ENCODE measurements around the gene SGMS1. TPM values are rescaled to one million over a fixed set of nuclear protein-coding genes. Genes with fewer than 3 reads are reported as not detected.

SGMS1 gene
- total RNA-seq, 1 donor from 2014 or later = 14.2 TPM

DNA sequence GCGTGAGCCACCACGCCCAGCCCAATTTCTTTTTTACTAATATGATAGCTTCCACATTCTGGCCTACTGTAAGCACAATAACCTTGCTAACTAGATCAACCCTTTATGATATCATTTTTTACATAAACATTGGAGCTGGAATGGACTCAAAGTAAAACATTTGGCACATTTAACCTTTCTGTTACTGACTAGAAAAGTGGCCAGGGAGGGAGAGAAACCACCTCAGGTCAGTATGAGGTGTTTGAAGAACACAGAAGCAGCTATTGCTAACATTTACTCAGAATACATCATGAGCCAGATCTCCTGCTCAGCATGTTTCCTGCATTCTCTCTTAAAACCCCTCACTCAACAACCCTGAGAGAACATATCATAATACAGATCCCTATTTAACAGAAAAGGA, 27.3 kb downstream of the SGMS1 start:
- intact Hi-C loops (cut with micrococcal nuclease) = no loop called here
- DNase-seq = no peak
- Mint-ChIP-seq H3K4me3 (no peak overlapping the region), H3K36me3 (ENCODE audit: low read depth) (no peaks in the 10 kb centered on the region), H3K9me3 (no peaks in the 10 kb centered on the region), H3K4me1 (peaks cover 14% of the 10 kb centered on the region), H3K27me3 (no peaks in the 10 kb centered on the region), H3K27ac (no peak overlapping the region)

GRCh38 chr10:50595785-50596184, 28.0 kb downstream of the SGMS1 start:
- Mint-ChIP-seq H3K4me3 (no peak overlapping the region), H3K27me3 (no peaks in the 10 kb centered on the region), H3K4me1 (peaks cover 10% of the 10 kb centered on the region), H3K36me3 (ENCODE audit: low read depth) (no peaks in the 10 kb centered on the region), H3K9me3 (no peaks in the 10 kb centered on the region), H3K27ac (no peak overlapping the region)
- no peak for DNase-seq
- intact Hi-C loops (cut with micrococcal nuclease) = no loop called here

DNA sequence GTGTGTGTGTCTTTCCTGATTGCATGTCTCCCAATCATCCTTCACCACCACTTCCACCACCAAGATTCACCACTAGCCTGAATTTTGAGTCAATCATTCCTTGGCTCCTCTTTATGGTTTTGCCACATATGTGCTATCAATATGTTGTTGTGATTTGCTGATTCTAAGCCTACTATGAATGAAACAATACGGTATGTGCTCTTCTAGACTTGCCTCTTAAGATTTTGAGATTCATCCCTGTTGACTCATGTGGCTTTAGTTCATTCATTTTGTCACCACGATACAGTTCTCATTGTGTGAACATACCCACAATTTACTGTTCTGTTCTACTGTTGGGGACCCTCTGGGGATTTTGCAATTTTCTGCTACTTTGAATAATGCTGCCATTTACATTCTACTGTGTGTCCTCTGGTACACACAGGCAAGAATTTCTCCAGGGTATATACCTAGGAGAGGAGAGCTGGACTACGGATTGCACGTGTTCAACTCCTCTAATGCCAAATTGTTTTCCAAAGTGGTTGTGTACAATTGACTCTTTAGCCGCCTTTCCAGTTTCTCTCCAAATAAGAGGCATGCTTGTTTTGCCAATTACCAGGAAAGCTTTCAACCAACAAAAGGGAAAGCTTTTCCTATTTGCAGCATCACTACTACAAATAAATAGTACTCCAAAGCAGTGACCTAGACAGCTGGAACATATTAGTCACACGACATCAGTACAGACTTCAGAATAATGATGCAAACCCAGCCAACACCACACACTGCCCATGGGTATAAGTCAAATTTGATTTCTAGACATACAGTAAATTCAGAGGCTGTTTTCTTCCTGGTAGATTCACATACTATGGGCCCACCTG, 30.0 kb downstream of the SGMS1 start:
- Mint-ChIP-seq H3K4me3 (no peak overlapping the region), H3K36me3 (ENCODE audit: low read depth) (peaks cover 6% of the 10 kb centered on the region), H3K27ac (no peak overlapping the region), H3K27me3 (no peaks in the 10 kb centered on the region), H3K4me1 (peaks cover 5% of the 10 kb centered on the region), H3K9me3 (no peaks in the 10 kb centered on the region)
- DNase-seq = no peak
- intact Hi-C loops (cut with micrococcal nuclease) = no loop called here

- Mint-ChIP-seq H3K9me3 (no peaks in the 10 kb centered on the region), H3K4me1 (peaks cover 3% of the 10 kb centered on the region), H3K27ac (no peak overlapping the region), H3K36me3 (ENCODE audit: low read depth) (peaks cover 10% of the 10 kb centered on the region), H3K27me3 (no peaks in the 10 kb centered on the region), H3K4me3 (no peak overlapping the region)
- DNase-seq = no peak
- intact Hi-C loops (cut with micrococcal nuclease) = no loop called here
Observed at GRCh38 chr10:50592961-50593418, 30.8 kb downstream of the SGMS1 start.

GRCh38 chr10:50590935-50591334, 32.8 kb downstream of the SGMS1 start:
- Mint-ChIP-seq H3K27ac (no peak overlapping the region), H3K4me1 (peaks cover 3% of the 10 kb centered on the region), H3K27me3 (no peaks in the 10 kb centered on the region), H3K9me3 (no peaks in the 10 kb centered on the region), H3K36me3 (ENCODE audit: low read depth) (peaks cover 17% of the 10 kb centered on the region), H3K4me3 (no peak overlapping the region)
- DNase-seq = no peak
- intact Hi-C loops (cut with micrococcal nuclease) = no loop called here

DNA sequence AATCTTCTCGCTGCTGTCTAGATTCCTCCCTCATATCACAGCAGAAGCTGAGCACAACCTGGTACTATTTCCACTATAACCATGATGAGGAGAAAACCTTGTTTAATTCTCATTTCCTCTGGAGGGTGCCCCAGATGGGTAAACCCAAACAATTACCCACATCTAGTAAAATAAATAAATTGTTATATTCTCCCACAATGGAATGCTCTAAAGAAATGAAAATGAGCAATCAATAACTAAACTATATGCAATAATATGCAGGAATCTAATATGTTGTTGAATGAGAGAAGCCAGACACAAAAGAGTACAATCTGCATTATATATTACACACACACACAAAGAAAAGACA, 37.0 kb downstream of the SGMS1 start:
- no peaks in the 10 kb centered on the region for H3K4me1 Mint-ChIP-seq
- H3K36me3 Mint-ChIP-seq (ENCODE audit: low read depth) = peaks cover 17% of the 10 kb centered on the region
- H3K27me3 Mint-ChIP-seq = no peaks in the 10 kb centered on the region
- intact Hi-C loops (cut with micrococcal nuclease) = no loop called here
- DNase-seq = no peak
- H3K9me3 Mint-ChIP-seq = no peaks in the 10 kb centered on the region
- H3K27ac Mint-ChIP-seq = no peak overlapping the region
- no peak overlapping the region for H3K4me3 Mint-ChIP-seq

DNA sequence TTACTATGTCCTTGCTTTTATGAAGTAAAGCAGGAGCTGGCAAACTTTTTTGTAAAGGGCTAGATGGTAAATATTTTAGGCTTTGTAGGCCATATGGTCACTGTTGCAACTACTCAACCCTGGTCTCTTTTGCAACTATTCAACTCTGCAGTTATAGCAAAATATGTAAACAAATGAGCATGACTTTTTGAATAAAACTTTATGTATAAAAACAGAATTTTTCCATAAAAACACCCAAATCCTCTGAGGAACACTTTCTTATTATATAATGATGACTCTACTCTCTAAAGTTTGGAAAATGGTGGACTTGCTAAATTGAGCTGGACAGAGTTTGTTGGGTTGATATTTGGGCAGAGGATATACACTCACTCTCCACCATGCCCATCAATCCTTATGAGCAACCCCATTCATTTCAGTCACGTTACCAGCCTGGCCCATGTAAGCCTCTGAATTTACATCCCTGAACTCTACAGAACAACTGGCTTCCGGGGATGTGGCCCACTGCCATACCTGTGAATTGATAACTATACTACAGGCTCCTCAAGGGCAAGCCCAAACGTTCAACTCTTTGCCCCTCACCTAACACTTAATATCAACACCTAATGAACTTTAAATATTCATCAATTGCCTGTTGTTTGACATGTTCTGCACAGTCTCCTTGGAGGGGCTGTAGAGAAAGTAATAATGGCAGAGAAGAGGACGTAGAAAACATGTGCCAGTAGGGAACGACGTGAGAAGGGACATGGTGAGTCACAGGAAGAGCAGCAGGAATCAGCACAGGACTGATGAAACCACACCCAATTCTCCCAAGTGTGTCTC, 37.6 kb downstream of the SGMS1 start:
- DNase-seq = no peak
- Mint-ChIP-seq H3K9me3 (no peaks in the 10 kb centered on the region), H3K4me1 (peaks cover 2% of the 10 kb centered on the region), H3K36me3 (ENCODE audit: low read depth) (peaks cover 17% of the 10 kb centered on the region), H3K27me3 (no peaks in the 10 kb centered on the region), H3K27ac (no peak overlapping the region), H3K4me3 (no peak overlapping the region)
- intact Hi-C loops (cut with micrococcal nuclease) = no loop called here

DNA sequence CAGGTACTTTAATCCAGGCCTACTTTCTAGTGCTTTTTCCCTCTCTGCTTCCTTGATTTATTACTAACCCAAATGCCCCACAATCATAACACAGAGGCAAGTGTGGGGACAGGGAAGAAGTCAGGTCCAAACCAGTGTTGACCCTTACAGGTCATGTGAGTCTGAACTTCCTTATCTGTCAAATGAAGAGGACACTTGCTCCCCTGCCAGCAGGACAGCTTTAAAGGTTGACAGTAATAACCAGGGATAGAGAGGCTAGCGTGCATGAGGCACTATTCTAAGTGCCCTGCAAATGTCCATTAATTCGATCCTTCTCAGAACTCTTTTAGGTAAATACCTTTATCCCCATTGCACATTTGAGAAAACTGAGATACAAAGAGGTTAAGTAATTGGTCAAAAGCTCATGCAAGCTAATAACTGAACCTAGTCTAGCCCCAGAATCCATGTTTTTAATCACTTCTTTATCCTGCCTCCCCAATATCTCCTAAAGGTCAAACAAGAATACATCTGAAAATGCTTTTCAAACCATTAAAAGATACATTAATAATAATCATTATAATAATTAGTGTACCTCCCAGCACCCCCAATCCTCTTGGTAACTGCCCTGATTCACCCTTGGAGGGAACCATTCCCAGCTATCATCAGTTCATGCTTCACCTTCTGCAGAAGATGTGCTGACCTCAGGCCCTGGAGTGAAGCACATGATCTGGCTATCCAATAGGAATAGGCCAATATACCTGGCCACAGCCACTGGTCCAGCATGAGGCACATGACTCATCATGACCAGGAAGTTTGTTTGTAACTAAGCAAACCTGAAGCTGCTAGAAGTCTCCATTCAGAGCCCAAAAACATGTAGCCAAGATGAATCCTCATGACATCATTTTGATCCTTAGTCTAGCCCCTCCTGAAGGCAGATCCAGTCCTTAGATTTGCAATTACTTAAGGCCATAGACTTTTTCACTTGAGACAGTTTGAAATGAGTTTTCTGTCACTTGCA, 40.7 kb downstream of the SGMS1 start:
- H3K27ac Mint-ChIP-seq = no peak overlapping the region
- DNase-seq = no peak
- intact Hi-C loops (cut with micrococcal nuclease) = no loop called here
- H3K4me3 Mint-ChIP-seq = no peak overlapping the region
- peaks cover 9% of the 10 kb centered on the region for H3K4me1 Mint-ChIP-seq
- H3K36me3 Mint-ChIP-seq (ENCODE audit: low read depth) = peaks cover 10% of the 10 kb centered on the region
- no peaks in the 10 kb centered on the region for H3K27me3 Mint-ChIP-seq
- no peaks in the 10 kb centered on the region for H3K9me3 Mint-ChIP-seq

- H3K36me3 Mint-ChIP-seq (ENCODE audit: low read depth) = peaks cover 6% of the 10 kb centered on the region
- H3K27me3 Mint-ChIP-seq = no peaks in the 10 kb centered on the region
- H3K4me3 Mint-ChIP-seq = no peak overlapping the region
- no peaks in the 10 kb centered on the region for H3K9me3 Mint-ChIP-seq
- peaks cover 9% of the 10 kb centered on the region for H3K4me1 Mint-ChIP-seq
- intact Hi-C loops (cut with micrococcal nuclease) = no loop called here
- no peak for DNase-seq
- no peak overlapping the region for H3K27ac Mint-ChIP-seq
Observed at GRCh38 chr10:50582046-50582445, 41.7 kb downstream of the SGMS1 start.

DNA sequence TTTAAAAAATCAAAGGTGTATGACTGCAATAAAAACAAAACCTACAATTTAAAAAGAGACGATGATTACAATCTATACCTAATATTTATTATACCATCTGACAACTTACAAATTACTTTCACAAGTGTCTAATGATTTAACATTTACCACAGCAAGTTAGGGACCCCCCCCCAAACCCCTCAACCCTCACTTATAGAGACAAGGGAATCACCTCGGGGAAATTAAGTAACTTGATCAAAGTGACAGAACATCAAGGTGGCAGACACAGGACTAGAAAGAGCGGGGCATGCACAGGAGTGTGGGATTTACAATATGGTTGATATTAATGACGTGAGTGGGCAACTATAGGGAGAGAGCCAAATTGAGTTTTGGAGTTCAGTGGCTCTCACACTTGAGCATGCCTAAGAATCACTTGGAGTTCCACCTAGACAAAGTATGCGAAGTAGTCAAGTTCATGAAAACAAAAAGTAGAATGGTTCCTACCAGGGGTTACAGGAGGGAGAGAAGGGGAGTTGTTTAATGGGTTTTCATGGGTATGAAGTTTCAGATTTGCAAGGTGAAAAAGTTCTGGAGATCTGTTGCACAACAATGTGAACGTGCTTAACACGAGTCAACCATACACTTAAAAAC, 43.4 kb downstream of the SGMS1 start:
- intact Hi-C loops (cut with micrococcal nuclease) = no loop called here
- Mint-ChIP-seq H3K27ac (no peak overlapping the region), H3K27me3 (no peaks in the 10 kb centered on the region), H3K9me3 (no peaks in the 10 kb centered on the region), H3K4me1 (peaks cover 13% of the 10 kb centered on the region), H3K36me3 (ENCODE audit: low read depth) (peaks cover 3% of the 10 kb centered on the region), H3K4me3 (no peak overlapping the region)
- no peak for DNase-seq

DNA sequence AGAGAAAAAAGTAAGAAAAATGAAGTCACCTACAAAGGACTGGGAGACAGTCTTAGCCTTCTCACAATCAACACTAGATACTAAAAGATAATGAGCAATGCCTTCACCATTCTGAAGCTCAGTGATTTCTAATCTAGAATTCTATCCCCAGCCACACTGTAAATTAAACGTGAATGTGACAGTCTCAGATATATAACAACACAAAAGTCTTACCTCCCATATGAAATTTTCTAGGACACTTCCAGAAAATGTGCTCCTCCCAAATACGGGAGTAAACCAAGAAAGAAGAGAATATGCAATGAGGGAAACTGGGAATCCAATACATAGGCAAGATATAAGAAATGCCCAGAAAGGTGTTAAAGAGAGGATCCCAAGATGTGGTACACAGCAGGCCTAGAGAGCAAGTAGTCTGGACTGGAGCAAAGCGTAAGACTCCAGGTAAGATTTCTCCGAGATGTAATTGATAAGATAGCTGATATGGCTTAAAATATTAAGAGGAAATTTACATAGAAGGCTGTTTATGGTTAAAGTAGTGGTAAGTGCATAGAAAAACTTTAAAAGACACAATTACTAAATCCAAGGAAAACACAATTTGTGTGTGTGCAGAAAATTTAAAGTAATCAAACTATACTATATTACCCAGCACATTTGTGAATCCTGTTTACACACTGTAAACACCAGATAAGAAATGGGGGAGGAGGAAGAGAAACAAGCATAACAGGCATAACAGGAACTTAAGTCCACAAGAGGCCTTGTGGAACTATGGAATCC, 44.1 kb downstream of the SGMS1 start:
- intact Hi-C loops (cut with micrococcal nuclease) = no loop called here
- no peaks in the 10 kb centered on the region for H3K27me3 Mint-ChIP-seq
- peaks cover 3% of the 10 kb centered on the region for H3K36me3 Mint-ChIP-seq (ENCODE audit: low read depth)
- H3K9me3 Mint-ChIP-seq = no peaks in the 10 kb centered on the region
- H3K27ac Mint-ChIP-seq = no peak overlapping the region
- DNase-seq = no peak
- no peak overlapping the region for H3K4me3 Mint-ChIP-seq
- peaks cover 15% of the 10 kb centered on the region for H3K4me1 Mint-ChIP-seq

DNA sequence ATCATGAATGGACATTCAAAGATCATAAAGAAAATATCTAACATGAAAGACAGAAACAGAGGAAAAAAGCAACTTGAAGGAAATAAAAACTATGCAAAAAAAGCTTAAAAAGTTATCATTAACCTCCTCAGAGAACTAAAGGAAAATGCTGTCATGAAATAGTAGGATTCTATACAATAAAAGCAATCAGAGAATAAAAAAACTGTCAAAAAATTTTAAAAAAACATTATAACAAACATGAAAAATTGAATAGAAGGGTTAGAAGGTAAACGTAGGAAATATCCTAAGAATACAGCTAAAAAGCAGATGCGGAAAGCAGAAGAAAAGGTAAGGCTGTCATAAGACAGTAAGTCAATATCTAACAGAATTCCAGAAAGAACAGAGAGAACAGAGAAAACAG, 44.8 kb downstream of the SGMS1 start:
- H3K9me3 Mint-ChIP-seq = no peaks in the 10 kb centered on the region
- peaks cover 3% of the 10 kb centered on the region for H3K36me3 Mint-ChIP-seq (ENCODE audit: low read depth)
- intact Hi-C loops (cut with micrococcal nuclease) = no loop called here
- H3K27ac Mint-ChIP-seq = no peak overlapping the region
- H3K4me1 Mint-ChIP-seq = peaks cover 19% of the 10 kb centered on the region
- no peak overlapping the region for H3K4me3 Mint-ChIP-seq
- H3K27me3 Mint-ChIP-seq = no peaks in the 10 kb centered on the region
- no peak for DNase-seq

Measured in activated CD4-positive, alpha-beta T cell treated with anti-CD3 and anti-CD28 coated beads, Interleukin-2, amount 10 ng/mL, durations not matched to agents 24 days and 14 days (primary cell).